Lung (tissue), 12 donors: ENCODE results near the gene PAXX. TPM values are rescaled to one million over a fixed set of nuclear protein-coding genes. Genes with fewer than 3 reads are reported as not detected.
A peak's percentile ranks its signal among the peaks of the same experiment; 100 is the strongest.

Experiments
- ATAC-seq: fragments of 200-7000 bp; cut with Tn5 transposase; one replicate; pipeline ENCODE4 v1.9.1; 2020; ENCODE audit warnings: moderate number of reproducible peaks; ENCODE audit not compliant: insufficient read depth, low FRiP score
- DNase-seq, 3 donors: peaks; one replicate each; pipeline ENCODE4 v3.0.0-alpha.2; 2013 to 2017
- H3K27ac ChIP-seq, 2 donors: one replicate each; pipeline ENCODE4 v1.5.1; 2013; ENCODE audit warnings: mild to moderate bottlenecking in 2 of 2, moderate library complexity in 2 of 2, control low read depth in 1 of 2, inconsistent platforms in 1 of 2, low read depth in 1 of 2, low read length in 1 of 2
- H3K27me3 ChIP-seq, 3 donors: one replicate each; pipeline ENCODE4 v1.5.1; 2013; ENCODE audit warnings: low read length in 2 of 3; ENCODE audit not compliant: control insufficient read depth in 3 of 3, insufficient read depth in 3 of 3
- H3K36me3 ChIP-seq, 4 donors: one replicate each; pipeline ENCODE4 v1.5.1; 2013; ENCODE audit warnings: low read length in 4 of 4, mild to moderate bottlenecking in 1 of 4, moderate library complexity in 1 of 4; ENCODE audit not compliant: control insufficient read depth in 4 of 4, insufficient read depth in 4 of 4
- H3K4me1 ChIP-seq, 5 donors: one replicate each; pipeline ENCODE4 v1.5.1; 2013; ENCODE audit warnings: low read length in 5 of 5, mild to moderate bottlenecking in 2 of 5, moderate library complexity in 1 of 5; ENCODE audit not compliant: control insufficient read depth in 5 of 5, insufficient read depth in 5 of 5
- H3K4me3 ChIP-seq: one replicate; pipeline ENCODE4 v1.5.1; 2013; ENCODE audit warnings: mild to moderate bottlenecking, control low read depth, moderate library complexity
- H3K9ac ChIP-seq, 2 donors: one replicate each; pipeline ENCODE4 v1.5.1; 2013; ENCODE audit warnings: low read length in 2 of 2, control low read depth in 1 of 2; ENCODE audit not compliant: insufficient read depth in 1 of 2
- H3K9me3 ChIP-seq, 4 donors: one replicate each; pipeline ENCODE4 v1.5.1; 2013; ENCODE audit warnings: low read length in 3 of 4, mild to moderate bottlenecking in 1 of 4, moderate library complexity in 1 of 4; ENCODE audit not compliant: control insufficient read depth in 4 of 4, insufficient read depth in 3 of 4
- WGBS, 2 donors: extraction: QIAGEN DNeasy Blood & Tissue Kit; methylation state at CpG; one replicate each; pipeline ENCODE4 v1.1.7; 2013; 5-methylcytosine and 5-hydroxymethylcytosine counted together
- polyA plus RNA-seq, 2 donors: library from polyadenylated mRNA; stranded (reverse); fragments of 200-250 nt; gene quantifications; one replicate each; pipeline ENCODE4 v1.2.1, GENCODE V29; 2013
- total RNA-seq, 2 donors: library from RNA; depleted of rRNA in 1 of 2; stranded (reverse); fragments of >200 nt in 1 of 2; gene quantifications; one replicate each; pipeline ENCODE4 v1.2.1, GENCODE V29; 2014 to 2021
- TF ChIP-seq, protein P1 (sequence below): IDR thresholded peaks from 2 replicates; pipeline ENCODE4 v1.5.1; 2012; ENCODE audit warnings: mild to moderate bottlenecking; ENCODE audit errors: control extremely low read depth, extremely low read depth
- donor health status: control.
- donor health status: control.
- donor health status: Bipolar disorder and iron deficiency.
- donor health status: healthy.
- donor health status: DM: yes; HTN: yes; CAD: no.

PAXX gene
- total and polyA plus RNA-seq, 4 donors: 16.6 to 172 (median 59.4) TPM

DNA sequence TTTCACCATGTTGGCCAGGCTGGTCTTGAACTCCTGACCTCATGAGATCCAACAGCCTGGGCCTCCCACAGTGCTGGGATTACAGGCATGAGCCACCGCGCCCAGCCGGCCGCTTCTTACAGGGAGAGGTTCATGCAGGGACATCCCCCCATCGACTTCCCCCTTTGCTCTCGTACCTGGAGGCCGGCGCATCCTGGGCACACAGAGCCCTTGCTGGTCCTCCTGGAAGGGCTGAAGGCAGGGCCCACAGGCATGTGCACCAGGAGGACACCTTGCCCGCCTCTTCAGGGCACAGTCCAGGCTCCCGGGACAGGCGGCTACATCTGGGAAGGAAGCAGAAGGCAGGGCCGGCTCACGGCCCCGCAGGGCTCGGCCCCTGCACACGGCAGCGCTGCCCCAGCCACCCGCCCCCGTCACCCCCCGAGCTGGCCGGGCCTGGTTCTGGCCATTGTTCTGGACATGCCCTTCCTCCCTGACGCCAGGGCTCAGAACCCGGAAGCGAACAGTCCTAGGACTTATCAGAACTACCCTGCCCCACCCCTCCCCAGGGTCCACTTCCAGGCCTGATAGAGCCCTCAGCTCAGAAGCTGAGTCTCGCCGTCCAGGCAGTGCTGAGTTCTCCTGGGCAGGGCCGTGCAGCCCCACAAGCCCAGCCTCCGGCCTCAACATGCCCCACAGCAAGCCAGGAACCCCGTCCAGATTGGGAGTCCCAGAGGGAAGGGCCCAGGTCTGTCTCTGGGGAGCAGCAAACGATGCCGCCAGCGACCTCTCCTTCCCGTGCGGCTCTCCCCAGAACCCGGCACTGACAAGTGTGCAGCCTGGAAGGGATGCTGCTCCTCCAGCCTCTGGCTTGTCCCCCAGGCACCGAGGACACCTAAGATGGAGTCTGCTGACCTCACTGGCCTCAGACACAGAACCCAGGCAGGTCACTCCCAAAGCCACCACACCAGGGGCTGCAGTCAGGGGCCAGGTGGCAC, 50.8 kb downstream of the PAXX start:
- H3K9me3 ChIP-seq: no peaks in the 10 kb centered on the region
- 66 to 72% methylated on average over 36 of the region's 36 CpGs for WGBS, 2 donors
- no peak overlapping the region for H3K4me3 ChIP-seq
- peaks cover 8 to 26% (median 20%) of the 10 kb centered on the region in 3 donors for H3K27me3 ChIP-seq
- H3K4me1 ChIP-seq: peaks cover 0 to 14% (median 0%) of the 10 kb centered on the region in 5 donors
- no peak overlapping the region for H3K9ac ChIP-seq
- peaks cover 0 to 13% (median 0%) of the 10 kb centered on the region in 4 donors for H3K36me3 ChIP-seq
- ATAC-seq (no peak), DNase-seq (no peak)
- H3K27ac ChIP-seq: peak overlapping the region; percentile 24 to 72
- TF ChIP-seq, protein P1, sequence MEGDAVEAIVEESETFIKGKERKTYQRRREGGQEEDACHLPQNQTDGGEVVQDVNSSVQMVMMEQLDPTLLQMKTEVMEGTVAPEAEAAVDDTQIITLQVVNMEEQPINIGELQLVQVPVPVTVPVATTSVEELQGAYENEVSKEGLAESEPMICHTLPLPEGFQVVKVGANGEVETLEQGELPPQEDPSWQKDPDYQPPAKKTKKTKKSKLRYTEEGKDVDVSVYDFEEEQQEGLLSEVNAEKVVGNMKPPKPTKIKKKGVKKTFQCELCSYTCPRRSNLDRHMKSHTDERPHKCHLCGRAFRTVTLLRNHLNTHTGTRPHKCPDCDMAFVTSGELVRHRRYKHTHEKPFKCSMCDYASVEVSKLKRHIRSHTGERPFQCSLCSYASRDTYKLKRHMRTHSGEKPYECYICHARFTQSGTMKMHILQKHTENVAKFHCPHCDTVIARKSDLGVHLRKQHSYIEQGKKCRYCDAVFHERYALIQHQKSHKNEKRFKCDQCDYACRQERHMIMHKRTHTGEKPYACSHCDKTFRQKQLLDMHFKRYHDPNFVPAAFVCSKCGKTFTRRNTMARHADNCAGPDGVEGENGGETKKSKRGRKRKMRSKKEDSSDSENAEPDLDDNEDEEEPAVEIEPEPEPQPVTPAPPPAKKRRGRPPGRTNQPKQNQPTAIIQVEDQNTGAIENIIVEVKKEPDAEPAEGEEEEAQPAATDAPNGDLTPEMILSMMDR: no peak

Other genes starting within 250 kb of the PAXX start
Only the 30 nearest of the 39 such genes appear.
- gene TMEM141, start 201.1 kb upstream of the PAXX start, total RNA-seq: 10 to 100 TPM; 56.5 to 94.1 TPM
- gene TMEM141, start 201.1 kb upstream of the PAXX start, polyA plus RNA-seq: 100 to 1,000 TPM; 132 to 177 TPM
- gene CCDC183, start 196.1 kb upstream of the PAXX start, total RNA-seq: 1 to 10 TPM; 1.6 to 4.6 TPM
- 1 to 10 TPM in 1 of 2 donors, under 1 TPM in 1; 0.38 to 2.8 TPM for gene CCDC183, start 196.1 kb upstream of the PAXX start, polyA plus RNA-seq
- gene RABL6, start 184.5 kb upstream of the PAXX start, total RNA-seq: 10 to 100 TPM; 36.4 to 87.8 TPM
- gene RABL6, start 184.5 kb upstream of the PAXX start, polyA plus RNA-seq: 10 to 100 TPM; 53.7 to 70.8 TPM
- 1 to 10 TPM; 1.6 to 4.3 TPM for gene AJM1, start 149.9 kb upstream of the PAXX start, total RNA-seq
- gene AJM1, start 149.9 kb upstream of the PAXX start, polyA plus RNA-seq: 1 to 10 TPM; 1.1 to 1.3 TPM
- gene PHPT1, start 143.0 kb upstream of the PAXX start, total RNA-seq: 100 to 1,000 TPM in 1 of 2 donors, 10 to 100 TPM in 1; 75.0 to 124 TPM
- 100 to 1,000 TPM; 110 to 195 TPM for gene PHPT1, start 143.0 kb upstream of the PAXX start, polyA plus RNA-seq
- gene MAMDC4, start 140.1 kb upstream of the PAXX start, total RNA-seq: 10 to 100 TPM in 1 of 2 donors, 1 to 10 TPM in 1; 5.6 to 13.2 TPM
- 1 to 10 TPM; 7.0 to 7.3 TPM for gene MAMDC4, start 140.1 kb upstream of the PAXX start, polyA plus RNA-seq
- gene EDF1, start 126.1 kb upstream of the PAXX start, total RNA-seq: 100 to 1,000 TPM; 283 to 298 TPM
- gene EDF1, start 126.1 kb upstream of the PAXX start, polyA plus RNA-seq: 100 to 1,000 TPM; 308 to 670 TPM
- gene TRAF2, start 105.9 kb upstream of the PAXX start, total RNA-seq: 10 to 100 TPM; 17.2 to 19.1 TPM
- gene TRAF2, start 105.9 kb upstream of the PAXX start, polyA plus RNA-seq: 10 to 100 TPM; 11.3 to 13.2 TPM
- 100 to 1,000 TPM in 1 of 2 donors, 10 to 100 TPM in 1; 56.6 to 118 TPM for gene FBXW5, start 47.7 kb upstream of the PAXX start, total RNA-seq
- 100 to 1,000 TPM in 1 of 2 donors, 10 to 100 TPM in 1; 89.1 to 109 TPM for gene FBXW5, start 47.7 kb upstream of the PAXX start, polyA plus RNA-seq
- 1 to 10 TPM in 1 of 2 donors, not detected in 1; 2.1 TPM for gene C8G, start 47.2 kb upstream of the PAXX start, total RNA-seq
- 1 to 10 TPM in 1 of 2 donors, under 1 TPM in 1; 0.90 to 1.4 TPM for gene C8G, start 47.2 kb upstream of the PAXX start, polyA plus RNA-seq
- 1 to 10 TPM; 4.1 to 6.3 TPM for gene LCN12, start 40.1 kb upstream of the PAXX start, total RNA-seq
- 1 to 10 TPM in 1 of 2 donors, under 1 TPM in 1; 0.35 to 2.4 TPM for gene LCN12, start 40.1 kb upstream of the PAXX start, polyA plus RNA-seq
- 100 to 1,000 TPM in 1 of 2 donors, 10 to 100 TPM in 1; 29.5 to 159 TPM for gene PTGDS, start 14.9 kb upstream of the PAXX start, total RNA-seq
- gene PTGDS, start 14.9 kb upstream of the PAXX start, polyA plus RNA-seq: 100 to 1,000 TPM in 1 of 2 donors, 10 to 100 TPM in 1; 19.4 to 158 TPM
- 1 to 10 TPM in 1 of 2 donors, under 1 TPM in 1; 0.28 to 2.5 TPM for gene LCNL1, start 9.4 kb upstream of the PAXX start, total RNA-seq
- gene LCNL1, start 9.4 kb upstream of the PAXX start, polyA plus RNA-seq: 1 to 10 TPM in 1 of 2 donors, under 1 TPM in 1; 0.15 to 2.7 TPM
- 100 to 1,000 TPM in 1 of 2 donors, 10 to 100 TPM in 1; 72.0 to 115 TPM for gene CLIC3, start 4.1 kb downstream of the PAXX start, total RNA-seq
- 10 to 100 TPM; 17.2 to 90.2 TPM for gene CLIC3, start 4.1 kb downstream of the PAXX start, polyA plus RNA-seq
- gene ABCA2, start 35.8 kb downstream of the PAXX start, total RNA-seq: 10 to 100 TPM; 13.4 to 39.0 TPM
- gene ABCA2, start 35.8 kb downstream of the PAXX start, polyA plus RNA-seq: 10 to 100 TPM; 14.8 to 18.1 TPM
- gene FUT7, start 39.7 kb downstream of the PAXX start, total RNA-seq: 1 to 10 TPM in 1 of 2 donors, under 1 TPM in 1; 0.37 to 1.0 TPM
- gene FUT7, start 39.7 kb downstream of the PAXX start, polyA plus RNA-seq: 1 to 10 TPM in 1 of 2 donors, under 1 TPM in 1; 0.45 to 5.5 TPM
- gene NPDC1, start 53.8 kb downstream of the PAXX start, total RNA-seq: 10 to 100 TPM; 28.7 to 99.3 TPM
- gene NPDC1, start 53.8 kb downstream of the PAXX start, polyA plus RNA-seq: 10 to 100 TPM; 49.0 to 87.5 TPM
- 1 to 10 TPM; 1.8 to 3.2 TPM for gene ENTPD2, start 61.6 kb downstream of the PAXX start, total RNA-seq
- gene ENTPD2, start 61.6 kb downstream of the PAXX start, polyA plus RNA-seq: under 1 TPM; 0.39 to 0.53 TPM
- 1 to 10 TPM; 1.4 to 1.7 TPM for gene SAPCD2, start 78.1 kb downstream of the PAXX start, total RNA-seq
- 1 to 10 TPM; 1.3 to 2.1 TPM for gene SAPCD2, start 78.1 kb downstream of the PAXX start, polyA plus RNA-seq
- gene UAP1L1, start 85.1 kb downstream of the PAXX start, total RNA-seq: 10 to 100 TPM; 12.2 to 35.5 TPM
- gene UAP1L1, start 85.1 kb downstream of the PAXX start, polyA plus RNA-seq: 10 to 100 TPM; 14.5 to 19.7 TPM
- gene MAN1B1, start 94.6 kb downstream of the PAXX start, total RNA-seq: 10 to 100 TPM; 56.7 to 70.9 TPM
- gene MAN1B1, start 94.6 kb downstream of the PAXX start, polyA plus RNA-seq: 10 to 100 TPM; 40.3 to 56.9 TPM
- 100 to 1,000 TPM in 1 of 2 donors, 10 to 100 TPM in 1; 48.0 to 236 TPM for gene DPP7, start 122.3 kb downstream of the PAXX start, total RNA-seq
- 100 to 1,000 TPM; 220 to 436 TPM for gene DPP7, start 122.3 kb downstream of the PAXX start, polyA plus RNA-seq
- gene GRIN1, start 146.7 kb downstream of the PAXX start, total RNA-seq: under 1 TPM; 0.06 to 0.49 TPM
- under 1 TPM; 0.18 to 0.51 TPM for gene GRIN1, start 146.7 kb downstream of the PAXX start, polyA plus RNA-seq
- gene LRRC26, start 177.6 kb downstream of the PAXX start, total RNA-seq: 1 to 10 TPM in 1 of 2 donors, under 1 TPM in 1; 0.77 to 5.2 TPM
- gene LRRC26, start 177.6 kb downstream of the PAXX start, polyA plus RNA-seq: under 1 TPM; 0.12 to 0.37 TPM
- not detected for gene TMEM210, start 179.6 kb downstream of the PAXX start, total RNA-seq
- not detected for gene TMEM210, start 179.6 kb downstream of the PAXX start, polyA plus RNA-seq
- gene ANAPC2, start 196.1 kb downstream of the PAXX start, total RNA-seq: 10 to 100 TPM; 31.9 to 60.9 TPM
- gene ANAPC2, start 196.1 kb downstream of the PAXX start, polyA plus RNA-seq: 10 to 100 TPM; 32.3 to 50.0 TPM
- gene SSNA1, start 196.3 kb downstream of the PAXX start, total RNA-seq: 10 to 100 TPM; 40.8 to 87.0 TPM
- gene SSNA1, start 196.3 kb downstream of the PAXX start, polyA plus RNA-seq: 100 to 1,000 TPM; 114 to 144 TPM
- gene TPRN, start 208.3 kb downstream of the PAXX start, total RNA-seq: 10 to 100 TPM in 1 of 2 donors, 1 to 10 TPM in 1; 8.9 to 30.6 TPM
- gene TPRN, start 208.3 kb downstream of the PAXX start, polyA plus RNA-seq: 10 to 100 TPM; 12.6 to 18.3 TPM
- gene TMEM203, start 213.2 kb downstream of the PAXX start, total RNA-seq: 10 to 100 TPM; 26.0 to 35.8 TPM
- 10 to 100 TPM; 31.8 to 39.3 TPM for gene TMEM203, start 213.2 kb downstream of the PAXX start, polyA plus RNA-seq
- 10 to 100 TPM in 1 of 2 donors, 1 to 10 TPM in 1; 4.5 to 22.0 TPM for gene NDOR1, start 213.3 kb downstream of the PAXX start, total RNA-seq
- 10 to 100 TPM; 11.8 to 12.2 TPM for gene NDOR1, start 213.3 kb downstream of the PAXX start, polyA plus RNA-seq